GM19025 (cell line): ENCODE measurements around the gene TMEM119.

ENCODE experiments used
- ATAC-seq: cut with Tn5 transposase; IDR thresholded peaks from one replicate; pipeline ENCODE4 v1.9.1; 2021; ENCODE audit warnings: mild to moderate bottlenecking, low read depth, moderate library complexity; ENCODE audit not compliant: unreplicated experiment

TMEM119 gene

GRCh38 chr12:108597559-108598471, at the start of gene TMEM119:
TSS of gene TMEM119 (minus strand) at chr12:108598084. CDS start at chr12:108592383, 5,701 bp downstream.
- no peak for ATAC-seq

DNA sequence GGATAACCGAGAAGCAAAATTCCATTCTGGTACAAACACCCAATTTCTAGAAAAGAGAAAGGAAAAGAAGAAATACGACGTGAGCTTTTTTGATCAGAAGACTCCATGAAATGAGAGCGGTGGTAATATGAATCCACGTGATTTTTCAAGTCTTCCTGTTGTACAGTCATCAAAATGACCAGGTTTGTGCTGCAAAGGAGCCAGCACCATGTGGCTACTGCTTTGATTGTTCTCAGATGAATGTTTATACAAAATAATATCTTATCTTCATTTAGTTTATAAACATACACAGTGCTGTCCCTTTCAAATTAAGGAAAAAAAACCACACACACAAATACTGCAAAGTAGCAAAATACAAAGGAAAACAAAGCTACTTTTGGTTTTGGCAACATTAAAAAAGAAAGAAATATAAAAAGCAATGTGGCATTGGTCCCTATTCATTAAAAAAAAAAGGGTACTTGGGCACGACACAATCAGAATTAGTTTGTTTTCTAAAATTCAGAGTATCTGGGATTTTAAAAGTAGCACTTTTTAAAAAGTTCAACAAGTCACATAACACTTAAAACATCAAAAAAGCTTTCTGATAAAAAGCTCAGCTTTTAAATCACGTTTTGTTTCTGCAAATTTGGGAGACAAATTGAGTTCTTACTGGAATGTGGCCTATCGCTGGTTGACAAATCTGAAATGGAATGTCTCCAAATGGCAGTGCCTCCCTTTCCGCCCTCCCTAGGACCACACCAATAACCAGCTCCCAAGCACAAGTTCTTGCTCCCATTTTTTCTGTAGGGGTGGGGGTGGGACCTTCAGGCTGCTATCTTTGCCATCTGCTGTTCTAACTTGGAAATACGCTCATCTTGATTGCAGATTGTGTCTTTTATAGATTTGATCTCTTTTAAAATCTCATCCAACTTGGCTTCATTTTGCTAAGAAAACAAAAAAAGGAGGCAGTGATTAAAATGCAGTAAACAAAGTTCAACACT, 49.0 kb upstream of the TMEM119 start:
- ATAC-seq, result no peak

DNA sequence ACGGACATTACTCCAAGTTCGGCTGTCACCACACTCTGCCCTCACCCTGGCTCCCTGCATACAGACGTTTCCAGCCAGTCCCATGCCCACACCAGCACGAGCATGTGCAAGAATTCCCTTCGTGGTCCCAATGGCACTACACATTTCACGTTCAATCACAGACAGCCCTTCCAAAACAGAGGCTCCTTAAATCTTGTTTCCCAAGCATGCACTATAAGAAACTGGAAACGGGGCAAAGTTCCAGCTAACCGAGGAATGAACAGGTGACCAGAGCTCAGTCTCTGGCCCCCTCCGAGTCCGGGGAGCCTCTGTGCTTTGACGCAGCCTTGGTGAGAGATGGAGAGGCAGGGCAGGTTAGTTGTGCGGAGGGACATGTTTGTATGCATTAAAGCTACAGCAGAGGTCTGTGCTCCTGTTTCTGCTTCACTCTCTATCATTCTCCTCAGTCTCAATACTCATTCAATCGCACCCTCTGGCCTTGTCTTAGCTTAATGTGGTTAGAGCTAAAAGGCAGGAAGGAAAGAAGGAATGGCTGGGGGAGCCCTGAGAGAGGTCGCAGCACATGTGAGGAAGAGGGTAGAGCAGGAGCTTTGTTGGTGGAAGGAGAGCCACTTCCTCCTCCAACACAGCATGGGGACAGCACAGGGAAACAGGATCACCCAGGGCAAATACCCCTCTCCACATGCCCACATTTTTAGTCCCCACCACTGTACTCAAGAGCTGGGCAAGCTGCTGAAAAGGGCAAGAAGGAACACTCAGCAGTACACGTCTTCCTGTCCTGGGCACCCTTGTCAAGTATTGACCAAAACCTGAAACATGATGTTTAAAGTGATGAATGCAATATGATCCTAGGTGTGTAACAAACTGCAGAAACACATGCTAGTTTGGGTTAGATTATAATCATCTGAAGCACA, 48.1 kb upstream of the TMEM119 start:
- ATAC-seq, result no peak

DNA sequence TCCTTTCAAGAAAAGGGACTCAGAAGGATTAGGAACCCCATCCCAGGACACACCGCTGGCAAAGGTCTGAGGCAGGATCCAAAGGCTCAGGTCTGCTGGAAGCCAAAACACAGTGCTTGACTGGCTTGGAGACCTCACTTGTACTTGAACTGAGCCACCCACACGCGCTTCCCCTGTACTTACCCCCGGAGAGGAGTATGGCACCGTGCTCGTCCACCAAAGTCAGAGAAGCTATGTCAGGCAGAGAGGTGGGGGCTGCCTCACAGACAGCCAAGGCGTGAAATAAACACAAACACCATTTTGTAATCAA, 46.9 kb upstream of the TMEM119 start:
- no peak for ATAC-seq

DNA sequence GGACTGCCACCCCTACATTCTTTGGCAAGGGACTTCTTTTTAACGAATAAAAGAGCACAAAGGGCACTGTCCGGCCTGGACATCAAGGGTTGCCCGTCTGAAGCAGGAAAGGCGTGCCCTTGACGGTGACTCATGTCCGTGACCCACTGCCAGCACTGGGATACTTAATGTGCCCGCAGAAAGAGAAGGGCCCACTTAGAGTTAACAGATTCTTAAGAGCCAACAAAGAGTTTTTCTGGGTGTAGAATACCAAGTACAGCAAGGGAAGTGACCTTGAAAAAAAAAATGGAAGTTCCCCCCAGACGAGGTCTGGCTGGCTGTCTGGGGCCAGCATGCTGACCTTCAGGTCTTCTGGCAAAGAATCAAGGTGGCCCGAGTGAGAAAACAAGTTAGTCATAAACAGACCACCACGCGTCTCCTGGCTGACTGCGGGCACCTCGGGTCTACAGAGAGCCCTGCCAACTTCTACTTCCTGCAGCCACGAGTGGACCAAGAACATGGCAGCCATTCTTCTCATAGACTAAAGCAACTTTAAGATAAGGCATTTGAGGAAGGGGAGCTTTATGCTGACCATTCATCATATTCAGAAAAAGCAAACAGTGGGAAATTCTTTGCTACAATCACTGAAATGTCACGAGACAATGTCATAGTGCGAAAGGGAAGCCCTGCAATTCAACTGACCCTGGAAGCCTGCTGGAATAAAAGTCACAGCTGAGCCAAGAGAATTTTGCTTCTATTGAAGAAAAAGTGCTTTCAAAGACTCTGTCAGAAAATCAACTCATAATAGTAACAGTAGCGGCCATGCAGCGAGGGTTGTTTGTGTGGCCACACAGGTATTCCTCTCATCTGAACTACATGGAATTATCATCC, 46.3 kb upstream of the TMEM119 start:
- no peak for ATAC-seq

DNA sequence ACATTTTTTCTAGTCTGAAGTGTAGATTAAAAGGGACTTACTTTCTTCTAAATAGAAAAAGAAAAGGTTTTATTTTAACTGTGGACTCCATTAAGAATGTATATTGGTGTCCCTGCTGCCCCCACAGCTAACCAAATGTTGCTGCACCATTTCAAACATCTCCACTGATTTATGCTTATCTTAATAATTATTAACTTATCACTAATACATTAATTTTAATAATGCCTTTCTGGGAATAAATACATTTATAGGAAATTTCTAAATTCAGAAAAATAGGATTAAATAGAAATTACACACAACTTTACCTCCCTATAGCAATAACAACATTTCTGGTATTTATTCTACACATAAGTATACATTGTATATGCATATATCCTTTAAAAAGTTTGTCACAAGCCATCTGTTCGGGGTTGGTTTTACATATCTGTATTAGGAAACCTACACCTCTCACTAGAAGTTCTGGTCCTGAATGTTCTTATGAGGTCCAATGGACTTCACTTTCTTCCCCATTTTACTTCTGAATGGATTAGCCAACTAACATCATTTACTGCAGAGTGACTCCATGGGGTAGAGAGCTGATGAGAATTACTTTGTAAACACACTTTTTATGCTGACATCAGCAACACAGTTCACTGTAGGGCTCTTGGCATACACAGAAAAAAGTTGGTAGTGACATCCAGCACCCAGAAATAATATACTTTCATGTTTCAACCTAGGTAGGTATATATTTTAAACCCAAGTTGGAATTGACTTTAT, 45.2 kb upstream of the TMEM119 start:
- ATAC-seq, result no peak

DNA sequence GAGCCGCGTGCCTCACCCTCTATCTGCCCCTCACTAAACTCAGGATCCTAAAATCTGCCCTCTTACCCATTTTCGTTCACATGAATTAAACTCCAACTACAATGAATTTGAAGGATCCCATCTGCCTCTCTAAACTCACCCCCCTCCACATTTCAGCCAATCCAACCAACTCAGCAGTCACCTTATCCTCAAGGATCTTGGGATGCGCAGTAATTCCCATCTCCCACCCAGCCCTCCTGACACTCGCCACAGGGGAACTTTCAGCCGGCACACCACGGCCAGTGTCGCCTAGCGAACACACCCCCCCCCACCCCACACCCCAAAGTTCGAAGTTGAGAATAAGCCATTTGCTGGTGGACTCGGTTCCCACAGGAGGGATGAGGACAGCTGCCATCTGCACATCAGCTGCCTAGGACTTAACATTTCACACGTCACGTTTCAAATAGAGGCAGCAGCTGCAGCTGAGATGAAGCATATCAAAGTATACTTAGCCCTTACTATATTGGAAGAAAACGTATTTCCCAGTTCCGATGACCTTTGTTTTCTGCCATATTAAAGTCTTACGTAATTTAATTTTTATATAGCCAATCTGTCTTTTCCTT, 44.5 kb upstream of the TMEM119 start:
- ATAC-seq, result no peak

DNA sequence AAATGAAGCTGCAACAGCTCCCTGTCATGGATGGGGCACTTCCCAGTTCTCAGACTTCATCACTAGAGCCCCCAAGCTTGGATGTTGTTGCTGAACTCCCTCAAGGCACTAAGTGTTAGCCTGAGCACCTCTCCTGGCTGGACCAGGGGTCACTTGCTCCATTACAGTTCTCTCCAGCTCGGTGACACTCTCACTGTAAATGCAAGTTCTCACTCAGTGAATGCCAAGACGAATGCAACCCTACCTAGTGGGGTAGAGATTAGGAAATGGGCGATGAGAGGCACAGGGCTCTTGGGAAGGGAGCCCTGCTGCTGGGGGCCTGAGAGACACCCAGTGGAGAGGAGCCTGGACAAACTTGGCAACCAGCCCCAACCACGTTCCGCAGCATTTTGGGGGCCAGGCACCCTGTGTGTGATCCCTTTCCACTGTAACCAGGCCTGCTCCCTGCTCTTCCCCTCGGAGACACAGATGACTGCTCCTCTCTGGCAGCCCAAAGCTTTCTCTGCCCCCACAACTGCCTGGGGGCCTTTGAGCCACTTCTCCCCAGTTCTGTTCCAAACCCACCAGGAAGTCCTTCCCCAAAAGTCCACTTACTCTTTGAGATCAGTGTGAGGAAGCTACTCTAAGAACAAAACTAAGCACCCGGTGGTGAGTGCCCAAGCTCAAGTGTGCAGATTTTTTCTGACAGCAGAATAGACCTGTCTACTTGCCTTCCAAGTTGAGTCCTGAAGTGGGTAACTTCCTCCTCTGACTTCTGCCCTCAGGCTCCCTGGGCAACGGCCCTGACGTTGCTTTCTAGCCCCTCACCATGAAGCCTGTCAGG, 43.8 kb upstream of the TMEM119 start:
- no peak for ATAC-seq

DNA sequence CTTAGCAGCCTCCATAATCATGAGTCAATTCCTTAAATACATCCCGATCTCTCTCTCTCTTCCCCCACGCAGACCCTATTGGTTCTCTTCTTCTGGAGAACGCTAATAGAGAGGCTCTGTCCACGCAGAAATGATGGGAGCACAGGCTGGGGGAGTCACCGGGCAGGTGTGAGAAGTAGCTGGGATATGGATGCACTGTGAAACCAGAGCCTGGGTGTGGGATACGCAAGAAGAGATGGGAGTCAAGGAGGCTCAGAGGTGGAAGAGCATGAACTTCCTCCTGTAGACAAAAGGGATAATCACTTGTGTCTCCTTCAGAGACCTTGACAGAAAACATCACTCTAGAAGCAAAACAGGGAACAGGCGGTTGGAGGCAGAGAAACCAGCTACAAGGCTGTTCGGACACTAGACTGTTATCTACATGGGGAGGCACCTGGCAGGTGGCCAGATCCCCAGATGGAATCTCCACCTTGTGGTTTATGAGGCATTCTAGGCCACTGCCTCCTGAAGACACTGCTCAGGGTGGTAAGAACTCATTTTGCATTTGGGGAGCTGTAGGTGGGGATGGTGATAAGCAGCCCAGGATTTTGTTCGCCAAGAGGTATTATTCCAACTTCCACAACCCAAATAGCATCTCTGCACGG, 43.0 kb upstream of the TMEM119 start:
- ATAC-seq, result no peak

DNA sequence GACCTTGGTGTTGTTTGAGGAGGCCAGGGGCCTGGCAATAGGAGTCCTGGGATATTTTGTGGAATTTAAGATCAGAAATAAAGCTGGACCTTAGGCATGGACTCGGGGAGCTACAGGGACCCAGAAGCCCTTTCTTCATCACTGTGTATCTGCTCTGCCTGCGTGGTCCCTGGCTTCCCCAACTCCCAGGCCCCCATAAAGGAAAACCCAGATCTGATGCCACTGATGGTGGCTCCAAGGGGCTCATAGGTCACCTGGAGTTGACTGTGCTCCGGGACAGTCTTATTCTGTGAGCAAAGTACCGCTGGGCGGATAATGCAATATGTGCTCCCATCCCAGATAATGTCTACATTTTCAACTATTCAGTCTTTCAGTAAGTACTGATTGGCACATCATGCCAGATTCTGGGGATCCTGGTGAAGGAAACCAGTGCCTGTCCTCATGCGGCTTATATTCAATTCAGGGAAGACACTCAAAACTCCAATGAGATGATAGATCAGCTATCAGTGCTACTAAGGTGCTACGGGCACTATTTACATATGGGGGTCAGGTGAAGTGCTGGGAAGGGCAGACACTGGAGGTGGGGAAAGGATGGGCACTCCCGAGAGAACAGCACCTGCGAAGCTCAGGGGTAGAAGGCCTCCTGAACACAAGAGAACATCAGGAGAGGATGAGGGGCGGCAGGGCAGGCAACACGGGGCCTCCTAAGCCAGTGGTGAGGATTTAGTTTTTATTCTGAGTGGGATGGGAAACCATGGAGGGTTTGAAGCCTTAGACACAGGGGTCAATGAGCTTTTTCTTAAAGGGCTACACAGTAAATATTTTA, 41.3 kb upstream of the TMEM119 start:
- no peak for ATAC-seq

DNA sequence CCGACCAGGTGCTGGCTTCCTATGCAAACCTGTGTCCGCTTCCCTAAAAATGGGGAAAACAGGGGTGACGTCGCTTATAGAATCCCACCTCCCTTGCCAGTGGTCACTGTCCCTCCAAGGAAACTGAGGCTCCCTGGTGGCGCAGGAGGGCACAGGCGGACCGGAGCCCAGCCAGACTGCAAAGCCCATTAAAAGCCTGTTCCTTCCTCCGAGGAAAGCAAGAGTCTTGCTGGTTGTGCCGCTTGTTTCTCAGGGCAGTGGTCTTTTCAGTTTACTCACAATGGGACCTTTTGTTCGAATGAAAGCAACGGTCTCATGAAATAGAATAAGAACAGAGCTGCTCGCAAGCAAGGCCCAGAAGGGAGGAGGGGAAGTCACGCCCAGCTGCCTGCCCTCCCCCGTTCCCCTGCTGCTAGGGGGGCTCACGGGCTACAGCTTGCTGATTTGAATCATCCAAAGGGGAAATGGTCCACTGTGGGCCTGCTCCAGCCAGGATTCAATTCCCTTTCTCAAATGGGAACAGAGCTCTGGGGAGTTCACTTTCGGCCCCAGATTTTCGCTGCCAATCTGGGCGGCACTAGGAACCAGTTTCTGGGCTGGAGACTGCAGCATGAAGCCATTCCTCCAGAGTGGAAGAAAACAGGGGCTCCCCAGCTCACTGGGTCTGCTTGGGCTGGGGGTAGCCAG, 40.4 kb upstream of the TMEM119 start:
- ATAC-seq, result no peak

DNA sequence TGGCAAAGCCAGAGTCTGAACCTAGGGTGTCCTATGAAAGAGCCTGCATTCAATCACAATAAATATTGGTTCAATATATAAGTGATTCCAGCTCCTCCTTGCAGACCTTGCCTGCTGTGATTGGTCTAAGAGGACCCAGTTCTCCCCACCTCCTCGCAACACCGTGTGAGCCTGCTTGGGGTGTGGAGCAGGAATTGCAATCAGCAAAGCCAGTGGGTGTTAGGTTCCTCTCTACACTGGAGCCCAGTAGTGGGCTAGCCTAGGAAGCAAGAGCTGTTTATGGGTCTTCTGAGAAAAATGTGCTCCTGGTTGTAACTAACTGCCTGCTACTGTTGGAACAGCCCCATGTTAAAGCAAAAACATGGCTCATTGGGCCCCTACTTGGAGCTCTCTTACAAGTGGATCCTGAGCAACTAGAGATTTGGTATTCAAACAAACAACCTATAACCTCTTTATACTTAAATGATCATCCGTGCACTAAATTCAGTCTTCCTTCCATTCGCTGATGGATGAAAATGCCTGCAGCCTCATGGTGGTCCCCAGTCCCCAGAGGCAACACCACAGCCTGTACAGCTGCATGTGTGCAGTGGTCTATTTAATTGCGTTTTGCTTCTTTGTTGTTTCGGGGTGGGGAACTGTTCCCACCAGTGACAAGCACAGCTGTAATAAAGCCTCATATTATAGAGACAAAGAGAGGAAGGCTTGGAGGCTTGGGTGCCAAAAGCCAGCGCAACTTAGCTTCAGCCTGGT, 39.5 kb upstream of the TMEM119 start:
- ATAC-seq, result no peak

- peak; percentile 2 for ATAC-seq
Measured at GRCh38 chr12:108635997-108636808, 38.3 kb upstream of the TMEM119 start.
